Uterus (tissue), 4 donors: ENCODE data around the gene DPP10. TPM values are rescaled to one million over a fixed set of nuclear protein-coding genes. Genes with fewer than 3 reads are reported as not detected.

ENCODE experiments used
- DNase-seq, 2 donors: peaks; one replicate each; pipeline ENCODE4 v3.0.0-alpha.2; 2019 to 2020
- H3K27ac ChIP-seq, 2 donors: fragments of 200-600 bp; sonication (generic); 1 replicate in 1 of 2; 2 replicates in 1 of 2; pipeline ENCODE4 v1.5.1; 2016 to 2018
- H3K27me3 ChIP-seq, 2 donors: fragments of 200-600 bp; sonication (generic); one replicate each; pipeline ENCODE4 v1.5.1; 2018 to 2019; ENCODE audit warnings: control low read depth in 1 of 2
- H3K36me3 ChIP-seq, 2 donors: fragments of 200-600 bp; sonication (generic); one replicate each; pipeline ENCODE4 v1.5.1; 2019; ENCODE audit warnings: control low read depth in 1 of 2
- H3K4me1 ChIP-seq, 2 donors: fragments of 200-600 bp; sonication (generic); one replicate each; pipeline ENCODE4 v1.5.1; 2018 to 2019; ENCODE audit warnings: control low read depth in 1 of 2
- H3K4me3 ChIP-seq, 2 donors: fragments of 200-600 bp; sonication (generic); 1 replicate in 1 of 2; 2 replicates in 1 of 2; pipeline ENCODE4 v1.5.1; 2018 to 2019; ENCODE audit warnings: mild to moderate bottlenecking in 1 of 2
- H3K9me3 ChIP-seq, 2 donors: fragments of 200-600 bp; sonication (generic); one replicate each; pipeline ENCODE4 v1.5.1; 2019; ENCODE audit warnings: control low read depth in 1 of 2
- CTCF ChIP-seq, 4 experiments: fragments of 200-600 bp in 2 of 4; fragments of 450-650 bp in 2 of 4; sonication (generic) in 2 of 4; IDR thresholded peaks; one replicate each; pipeline ENCODE4 v1.5.1; 2016 to 2019; ENCODE audit warnings: antibody characterized with exemption in 4 of 4, mild to moderate bottlenecking in 2 of 4, moderate library complexity in 1 of 4
- POLR2A ChIP-seq, 2 donors: fragments of 450-650 bp; IDR thresholded peaks; one replicate each; pipeline ENCODE4 v1.6.1; 2016; ENCODE audit warnings: antibody characterized with exemption in 2 of 2, mild to moderate bottlenecking in 1 of 2, moderate library complexity in 1 of 2
- intact Hi-C: fragments of 100-400 bp; cut with DNase I; formaldehyde crosslinking; loops from one replicate; pipeline ENCODE4 v1.15.1; 2023; ENCODE audit warnings: low total_unique reads
- total RNA-seq, 4 donors: library from RNA; depleted of rRNA in 3 of 4; stranded (reverse); fragments of >200 nt in 3 of 4; gene quantifications; one replicate each; pipeline versions ENCODE4 v1.1.0 to v1.2.4, GENCODE V29; 2014 to 2023
- donor health status: DM: yes; HTN: yes; CAD: no.

Gene DPP10
- total RNA-seq, 4 donors from 2014 or later: 33.0 TPM; not detected in 3

DNA sequence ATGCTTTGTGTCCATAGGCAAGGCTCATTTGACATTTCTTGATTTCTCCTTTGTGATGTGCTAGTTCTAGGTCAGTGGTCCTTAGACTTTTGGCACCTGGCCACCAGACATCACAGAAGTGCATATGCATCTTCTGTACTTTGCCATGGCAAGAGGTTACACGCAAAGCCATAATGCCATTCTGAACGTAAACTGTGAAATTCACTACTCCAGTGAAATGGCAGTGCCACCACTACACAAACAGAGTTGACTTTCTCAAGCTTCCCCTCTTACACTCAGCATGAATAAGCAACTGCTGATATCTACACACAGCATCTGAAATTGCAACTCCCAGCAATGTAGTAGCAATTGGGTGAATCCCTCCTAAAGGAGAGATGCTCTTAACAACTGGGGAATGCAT, 729.3 kb downstream of the DPP10 start:
- no peak for TF ChIP-seq POLR2A (IDR thresholded peaks at IDR 0.05)
- TF ChIP-seq CTCF (IDR thresholded peaks at IDR 0.05): no peak
- DNase-seq: no peak

GRCh38 chr2:115174651-115175050, 732.2 kb downstream of the DPP10 start:
- no peaks in the 10 kb centered on the region for H3K4me1 ChIP-seq
- TF ChIP-seq CTCF (IDR thresholded peaks at IDR 0.05) (no peak), POLR2A (IDR thresholded peaks at IDR 0.05) (no peak)
- no peaks in the 10 kb centered on the region for H3K36me3 ChIP-seq
- H3K27me3 ChIP-seq: no peaks in the 10 kb centered on the region
- no peaks in the 10 kb centered on the region for H3K9me3 ChIP-seq
- no peak for DNase-seq
- H3K27ac ChIP-seq: no peak overlapping the region
- intact Hi-C loops: no loop called here
- H3K4me3 ChIP-seq: no peak overlapping the region

More for the DNA sequence above, 729.3 kb downstream of the DPP10 start:
- Histone ChIP-seq H3K4me3 (no peak overlapping the region), H3K9me3 (no peaks in the 10 kb centered on the region), H3K4me1 (no peaks in the 10 kb centered on the region), H3K27ac (no peak overlapping the region), H3K27me3 (no peaks in the 10 kb centered on the region), H3K36me3 (no peaks in the 10 kb centered on the region)
- intact Hi-C loops: no loop called here

- DNase-seq: no peak
- intact Hi-C loops: no loop called here
- Histone ChIP-seq H3K36me3 (no peaks in the 10 kb centered on the region), H3K4me1 (no peaks in the 10 kb centered on the region), H3K27ac (no peak overlapping the region), H3K9me3 (no peaks in the 10 kb centered on the region), H3K27me3 (no peaks in the 10 kb centered on the region), H3K4me3 (no peak overlapping the region)
- TF ChIP-seq POLR2A (IDR thresholded peaks at IDR 0.05) (no peak), CTCF (IDR thresholded peaks at IDR 0.05) (no peak)
These were observed 740.7 kb downstream of the DPP10 start for GRCh38 chr2:115183144-115183543.

DNA sequence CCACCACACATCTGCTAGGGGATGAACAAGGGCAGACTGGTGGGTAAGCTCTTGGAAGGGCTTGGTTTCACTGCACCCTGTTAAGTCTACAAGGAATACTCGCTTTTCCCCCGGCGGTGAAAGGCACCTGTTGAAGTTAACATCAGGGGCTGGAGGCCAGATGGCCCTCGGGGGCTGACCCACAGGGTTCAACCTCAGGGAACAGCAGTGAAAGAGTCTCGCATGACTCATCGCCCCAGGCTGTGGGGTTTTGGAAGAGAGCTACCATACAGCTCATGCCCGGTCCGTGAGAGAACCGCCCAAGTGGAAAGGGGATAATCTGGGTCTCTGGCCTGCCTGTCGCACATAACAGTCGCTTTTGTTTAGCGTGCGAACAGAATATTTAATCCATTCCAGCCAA, 748.0 kb downstream of the DPP10 start:
- Histone ChIP-seq H3K4me1 (no peaks in the 10 kb centered on the region), H3K27me3 (no peaks in the 10 kb centered on the region), H3K4me3 (no peak overlapping the region), H3K36me3 (no peaks in the 10 kb centered on the region), H3K27ac (no peak overlapping the region), H3K9me3 (no peaks in the 10 kb centered on the region)
- TF ChIP-seq POLR2A (IDR thresholded peaks at IDR 0.05) (no peak), CTCF (IDR thresholded peaks at IDR 0.05) (no peak)
- no peak for DNase-seq
- intact Hi-C loops: no loop called here

DNA sequence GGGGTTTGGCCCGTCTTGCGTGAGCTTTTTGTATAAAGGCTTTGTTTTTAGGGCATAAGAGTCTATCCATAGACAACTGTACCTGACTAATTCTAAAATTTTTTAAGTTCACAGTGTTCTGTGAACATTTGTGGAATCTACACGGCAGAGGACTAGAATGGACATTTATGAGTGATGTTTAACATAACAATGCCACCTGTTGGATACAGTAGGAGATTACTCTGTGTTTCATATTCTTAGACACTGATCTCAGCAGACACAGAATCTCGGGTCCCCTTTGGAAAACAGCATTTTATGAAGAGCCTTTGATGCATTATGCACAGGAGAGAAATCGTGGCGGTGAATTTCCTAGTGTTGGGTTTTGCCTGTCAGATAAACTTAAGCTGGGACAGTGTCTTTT, 752.2 kb downstream of the DPP10 start:
- Histone ChIP-seq H3K36me3 (no peaks in the 10 kb centered on the region), H3K9me3 (no peaks in the 10 kb centered on the region), H3K27me3 (no peaks in the 10 kb centered on the region), H3K4me1 (no peaks in the 10 kb centered on the region), H3K27ac (no peak overlapping the region), H3K4me3 (no peak overlapping the region)
- TF ChIP-seq POLR2A (IDR thresholded peaks at IDR 0.05) (no peak), CTCF (IDR thresholded peaks at IDR 0.05) (no peak)
- no peak for DNase-seq
- intact Hi-C loops: no loop called here
